ENCODE data around the gene MAP2K5.

The MAP2K5 gene

DNA sequence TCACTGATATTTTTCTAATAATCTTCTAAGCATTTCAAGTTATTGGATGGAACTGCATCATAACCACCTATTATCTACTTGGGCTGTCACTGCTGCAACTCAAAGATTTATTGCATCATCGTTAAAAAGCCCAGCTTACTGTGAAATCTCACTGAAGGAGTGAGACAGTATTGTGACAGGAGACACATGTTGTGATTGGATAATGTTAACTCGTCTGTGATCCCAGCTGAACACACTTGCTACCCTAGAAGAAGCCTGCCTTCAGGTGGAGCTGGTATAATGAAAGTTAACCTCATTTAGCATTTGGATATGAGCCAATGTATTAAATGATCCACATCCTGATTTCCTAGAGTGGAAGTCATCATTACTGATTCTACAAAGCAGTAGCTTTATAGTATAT, 138.1 kb downstream of the MAP2K5 start (continued):
- TF ChIP-seq, protein P1, sequence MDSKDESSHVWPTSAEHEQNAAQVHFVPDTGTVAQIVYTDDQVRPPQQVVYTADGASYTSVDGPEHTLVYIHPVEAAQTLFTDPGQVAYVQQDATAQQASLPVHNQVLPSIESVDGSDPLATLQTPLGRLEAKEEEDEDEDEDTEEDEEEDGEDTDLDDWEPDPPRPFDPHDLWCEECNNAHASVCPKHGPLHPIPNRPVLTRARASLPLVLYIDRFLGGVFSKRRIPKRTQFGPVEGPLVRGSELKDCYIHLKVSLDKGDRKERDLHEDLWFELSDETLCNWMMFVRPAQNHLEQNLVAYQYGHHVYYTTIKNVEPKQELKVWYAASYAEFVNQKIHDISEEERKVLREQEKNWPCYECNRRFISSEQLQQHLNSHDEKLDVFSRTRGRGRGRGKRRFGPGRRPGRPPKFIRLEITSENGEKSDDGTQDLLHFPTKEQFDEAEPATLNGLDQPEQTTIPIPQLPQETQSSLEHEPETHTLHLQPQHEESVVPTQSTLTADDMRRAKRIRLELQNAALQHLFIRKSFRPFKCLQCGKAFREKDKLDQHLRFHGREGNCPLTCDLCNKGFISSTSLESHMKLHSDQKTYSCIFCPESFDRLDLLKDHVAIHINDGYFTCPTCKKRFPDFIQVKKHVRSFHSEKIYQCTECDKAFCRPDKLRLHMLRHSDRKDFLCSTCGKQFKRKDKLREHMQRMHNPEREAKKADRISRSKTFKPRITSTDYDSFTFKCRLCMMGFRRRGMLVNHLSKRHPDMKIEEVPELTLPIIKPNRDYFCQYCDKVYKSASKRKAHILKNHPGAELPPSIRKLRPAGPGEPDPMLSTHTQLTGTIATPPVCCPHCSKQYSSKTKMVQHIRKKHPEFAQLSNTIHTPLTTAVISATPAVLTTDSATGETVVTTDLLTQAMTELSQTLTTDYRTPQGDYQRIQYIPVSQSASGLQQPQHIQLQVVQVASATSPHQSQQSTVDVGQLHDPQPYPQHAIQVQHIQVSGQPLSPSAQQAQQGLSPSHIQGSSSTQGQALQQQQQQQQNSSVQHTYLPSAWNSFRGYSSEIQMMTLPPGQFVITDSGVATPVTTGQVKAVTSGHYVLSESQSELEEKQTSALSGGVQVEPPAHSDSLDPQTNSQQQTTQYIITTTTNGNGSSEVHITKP (tag by site-specific recombination; IDR thresholded peaks at IDR 0.05): peak; percentile 52; the same call in 1 of the 2 replicates
- no peak for TF ChIP-seq ZNF214 (tag by site-specific recombination; IDR thresholded peaks at IDR 0.05; ENCODE audit: borderline replicate concordance)
- TF ChIP-seq HOXD13 (CRISPR knock-in tag; IDR thresholded peaks at IDR 0.05; ENCODE audit: borderline replicate concordance): no peak
- TF ChIP-seq ZNF529 (tag by site-specific recombination; IDR thresholded peaks at IDR 0.05; ENCODE audit: insufficient replicate concordance): no peak
- TF ChIP-seq, protein P2, sequence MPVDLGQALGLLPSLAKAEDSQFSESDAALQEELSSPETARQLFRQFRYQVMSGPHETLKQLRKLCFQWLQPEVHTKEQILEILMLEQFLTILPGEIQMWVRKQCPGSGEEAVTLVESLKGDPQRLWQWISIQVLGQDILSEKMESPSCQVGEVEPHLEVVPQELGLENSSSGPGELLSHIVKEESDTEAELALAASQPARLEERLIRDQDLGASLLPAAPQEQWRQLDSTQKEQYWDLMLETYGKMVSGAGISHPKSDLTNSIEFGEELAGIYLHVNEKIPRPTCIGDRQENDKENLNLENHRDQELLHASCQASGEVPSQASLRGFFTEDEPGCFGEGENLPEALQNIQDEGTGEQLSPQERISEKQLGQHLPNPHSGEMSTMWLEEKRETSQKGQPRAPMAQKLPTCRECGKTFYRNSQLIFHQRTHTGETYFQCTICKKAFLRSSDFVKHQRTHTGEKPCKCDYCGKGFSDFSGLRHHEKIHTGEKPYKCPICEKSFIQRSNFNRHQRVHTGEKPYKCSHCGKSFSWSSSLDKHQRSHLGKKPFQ (tag by site-specific recombination; IDR thresholded peaks at IDR 0.05): 0 out of 2 replicates have a peak, but pooled peaks have one; percentile 12
- TF ChIP-seq ZNF585B (tag by site-specific recombination; IDR thresholded peaks at IDR 0.05): no peak
- TF ChIP-seq ZFP69B (tag by site-specific recombination; IDR thresholded peaks at IDR 0.05): 0 out of 2 replicates have a peak, but pooled peaks have one; percentile 42
- TF ChIP-seq, protein P3, sequence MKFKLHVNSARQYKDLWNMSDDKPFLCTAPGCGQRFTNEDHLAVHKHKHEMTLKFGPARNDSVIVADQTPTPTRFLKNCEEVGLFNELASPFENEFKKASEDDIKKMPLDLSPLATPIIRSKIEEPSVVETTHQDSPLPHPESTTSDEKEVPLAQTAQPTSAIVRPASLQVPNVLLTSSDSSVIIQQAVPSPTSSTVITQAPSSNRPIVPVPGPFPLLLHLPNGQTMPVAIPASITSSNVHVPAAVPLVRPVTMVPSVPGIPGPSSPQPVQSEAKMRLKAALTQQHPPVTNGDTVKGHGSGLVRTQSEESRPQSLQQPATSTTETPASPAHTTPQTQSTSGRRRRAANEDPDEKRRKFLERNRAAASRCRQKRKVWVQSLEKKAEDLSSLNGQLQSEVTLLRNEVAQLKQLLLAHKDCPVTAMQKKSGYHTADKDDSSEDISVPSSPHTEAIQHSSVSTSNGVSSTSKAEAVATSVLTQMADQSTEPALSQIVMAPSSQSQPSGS (tag by site-specific recombination; IDR thresholded peaks at IDR 0.05; ENCODE audit: low read depth): peak; percentile 80
- TF ChIP-seq ZNF521 (tag by site-specific recombination; IDR thresholded peaks at IDR 0.05): no peak
- TF ChIP-seq SCRT2 (tag by site-specific recombination; IDR thresholded peaks at IDR 0.05): no peak
- no peak for TF ChIP-seq KLF1 (tag by site-specific recombination; IDR thresholded peaks at IDR 0.05)
- TF ChIP-seq, protein P4, sequence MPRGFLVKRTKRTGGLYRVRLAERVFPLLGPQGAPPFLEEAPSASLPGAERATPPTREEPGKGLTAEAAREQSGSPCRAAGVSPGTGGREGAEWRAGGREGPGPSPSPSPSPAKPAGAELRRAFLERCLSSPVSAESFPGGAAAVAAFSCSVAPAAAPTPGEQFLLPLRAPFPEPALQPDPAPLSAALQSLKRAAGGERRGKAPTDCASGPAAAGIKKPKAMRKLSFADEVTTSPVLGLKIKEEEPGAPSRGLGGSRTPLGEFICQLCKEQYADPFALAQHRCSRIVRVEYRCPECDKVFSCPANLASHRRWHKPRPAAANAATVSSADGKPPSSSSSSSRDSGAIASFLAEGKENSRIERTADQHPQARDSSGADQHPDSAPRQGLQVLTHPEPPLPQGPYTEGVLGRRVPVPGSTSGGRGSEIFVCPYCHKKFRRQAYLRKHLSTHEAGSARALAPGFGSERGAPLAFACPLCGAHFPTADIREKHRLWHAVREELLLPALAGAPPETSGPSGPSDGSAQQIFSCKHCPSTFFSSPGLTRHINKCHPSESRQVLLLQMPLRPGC (tag by site-specific recombination; IDR thresholded peaks at IDR 0.05): no peak
- TF ChIP-seq ZNF558 (tag by site-specific recombination; IDR thresholded peaks at IDR 0.05): peak; percentile 67; the same call in 1 of the 2 replicates
- peak; percentile 96 for TF ChIP-seq SP7 (tag by site-specific recombination; IDR thresholded peaks at IDR 0.05)
- peak; percentile 65 for TF ChIP-seq ZBTB17 (tag by site-specific recombination; IDR thresholded peaks at IDR 0.05)
- TF ChIP-seq, protein P5, sequence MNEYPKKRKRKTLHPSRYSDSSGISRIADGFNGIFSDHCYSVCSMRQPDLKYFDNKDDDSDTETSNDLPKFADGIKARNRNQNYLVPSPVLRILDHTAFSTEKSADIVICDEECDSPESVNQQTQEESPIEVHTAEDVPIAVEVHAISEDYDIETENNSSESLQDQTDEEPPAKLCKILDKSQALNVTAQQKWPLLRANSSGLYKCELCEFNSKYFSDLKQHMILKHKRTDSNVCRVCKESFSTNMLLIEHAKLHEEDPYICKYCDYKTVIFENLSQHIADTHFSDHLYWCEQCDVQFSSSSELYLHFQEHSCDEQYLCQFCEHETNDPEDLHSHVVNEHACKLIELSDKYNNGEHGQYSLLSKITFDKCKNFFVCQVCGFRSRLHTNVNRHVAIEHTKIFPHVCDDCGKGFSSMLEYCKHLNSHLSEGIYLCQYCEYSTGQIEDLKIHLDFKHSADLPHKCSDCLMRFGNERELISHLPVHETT (tag by site-specific recombination; IDR thresholded peaks at IDR 0.05): no peak
- no peak for TF ChIP-seq ZNF133 (tag by site-specific recombination; IDR thresholded peaks at IDR 0.05)
- no peak for TF ChIP-seq ZNF140 (tag by site-specific recombination; IDR thresholded peaks at IDR 0.05)
- 0 out of 2 replicates have a peak, but pooled peaks have one; percentile 35 for TF ChIP-seq ZBTB21 (tag by site-specific recombination; IDR thresholded peaks at IDR 0.05)
- TF ChIP-seq ZNF335 (tag by site-specific recombination; conservative IDR thresholded peaks at IDR 0.05): peak; percentile 72; the same call in 1 of the 2 replicates
- TF ChIP-seq ZNF324 (tag by site-specific recombination; IDR thresholded peaks at IDR 0.05): peak; percentile 61; the same call in 1 of the 2 replicates
- TF ChIP-seq ZNF404 (tag by site-specific recombination; IDR thresholded peaks at IDR 0.05): 0 out of 2 replicates have a peak, but pooled peaks have one; percentile 12
- TF ChIP-seq ZSCAN30 (tag by site-specific recombination; IDR thresholded peaks at IDR 0.05): peak; percentile 73; the same call in 1 of the 2 replicates
- TF ChIP-seq ZNF510 (tag by site-specific recombination; IDR thresholded peaks at IDR 0.05; ENCODE audit: insufficient replicate concordance): no peak
- peak; percentile 10; the same call in 1 of the 2 replicates for TF ChIP-seq FEZF1 (tag by site-specific recombination; IDR thresholded peaks at IDR 0.05)
- TF ChIP-seq, protein P6, sequence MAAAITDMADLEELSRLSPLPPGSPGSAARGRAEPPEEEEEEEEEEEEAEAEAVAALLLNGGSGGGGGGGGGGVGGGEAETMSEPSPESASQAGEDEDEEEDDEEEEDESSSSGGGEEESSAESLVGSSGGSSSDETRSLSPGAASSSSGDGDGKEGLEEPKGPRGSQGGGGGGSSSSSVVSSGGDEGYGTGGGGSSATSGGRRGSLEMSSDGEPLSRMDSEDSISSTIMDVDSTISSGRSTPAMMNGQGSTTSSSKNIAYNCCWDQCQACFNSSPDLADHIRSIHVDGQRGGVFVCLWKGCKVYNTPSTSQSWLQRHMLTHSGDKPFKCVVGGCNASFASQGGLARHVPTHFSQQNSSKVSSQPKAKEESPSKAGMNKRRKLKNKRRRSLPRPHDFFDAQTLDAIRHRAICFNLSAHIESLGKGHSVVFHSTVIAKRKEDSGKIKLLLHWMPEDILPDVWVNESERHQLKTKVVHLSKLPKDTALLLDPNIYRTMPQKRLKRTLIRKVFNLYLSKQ (tag by site-specific recombination; IDR thresholded peaks at IDR 0.05; ENCODE audit: borderline replicate concordance): no peak
